ENCODE results near the gene CNBP. TPM values are rescaled to one million over a fixed set of nuclear protein-coding genes. Genes with fewer than 3 reads are reported as not detected.

Gene CNBP
- total and polyA plus RNA-seq, 9 of the 15 experiments (the other 6 are each of a cell fraction or from before 2014, with no cell fraction given), result 284 to 717 (median 412) TPM

DNA sequence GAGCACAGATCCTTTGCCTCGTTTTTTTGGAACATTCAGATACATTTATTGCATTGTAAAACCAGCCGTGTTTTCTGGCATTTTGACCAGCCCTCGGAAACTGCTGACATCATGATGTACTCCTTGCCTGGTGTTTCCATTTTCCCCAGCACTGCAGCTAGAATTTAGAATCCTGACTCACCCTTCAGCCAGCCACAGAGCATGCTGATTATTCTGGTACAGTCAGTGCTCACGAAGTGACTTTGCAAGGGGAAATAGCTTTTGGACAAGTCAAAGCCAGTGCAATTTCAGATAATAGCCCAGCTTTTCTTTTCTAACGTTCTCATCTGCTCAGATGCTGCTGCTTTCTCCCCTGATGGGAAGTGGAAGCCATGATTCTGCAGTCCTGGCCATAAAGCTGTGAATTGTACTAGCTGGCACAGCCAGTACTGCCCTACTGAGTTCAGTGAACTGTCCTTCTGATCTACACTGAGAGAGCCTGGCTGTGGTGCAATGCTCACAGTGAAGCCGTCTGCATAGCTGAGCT is 12.1 kb upstream of the CNBP start (continued):
- TF ChIP-seq MEF2A (IDR thresholded peaks at IDR 0.05; ENCODE audit: control insufficient read depth, low read depth, low read length) (no peak; the same call in 1 of the 2 replicates), TCFL5 (CRISPR knock-in tag; conservative IDR thresholded peaks at IDR 0.05) (no peak), FOSL1 (tag; conservative IDR thresholded peaks at IDR 0.05) (peak; percentile 86), ZNF217 (CRISPR knock-in tag; IDR thresholded peaks at IDR 0.05) (no peak), ILF3 (IDR thresholded peaks at IDR 0.05; ENCODE audit: borderline replicate concordance) (no peak), SMARCE1 (IDR thresholded peaks at IDR 0.05) (peak; percentile 67), JUND (IDR thresholded peaks at IDR 0.05; ENCODE audit: borderline replicate concordance, low read depth, low read length) (peak; percentile 80), JUND (tag; IDR thresholded peaks at IDR 0.05; ENCODE audit: borderline replicate concordance, low read depth, low read length) (peak; percentile 59; the same call in 2 of the 3 replicates), MECOM (CRISPR knock-in tag; IDR thresholded peaks at IDR 0.05) (no peak), SIRT6 (IDR thresholded peaks at IDR 0.05; ENCODE audit: low read depth, low read length) (no peak), CCAR2 (IDR thresholded peaks at IDR 0.05; ENCODE audit: low read depth, low read length) (no peak), WHSC1 (IDR thresholded peaks at IDR 0.05; ENCODE audit: low read length) (no peak), NFRKB (IDR thresholded peaks at IDR 0.05; ENCODE audit: low read depth) (no peak), NFE2 (IDR thresholded peaks at IDR 0.05; ENCODE audit: low read depth) (peak; percentile 87), ZNF197 (CRISPR knock-in tag; IDR thresholded peaks at IDR 0.05; ENCODE audit: low read depth) (no peak), CCNT2 (IDR thresholded peaks at IDR 0.05; ENCODE audit: borderline replicate concordance, extremely low read depth, insufficient read length, low read depth, low read length) (no peak), ZNF717 (CRISPR knock-in tag; IDR thresholded peaks at IDR 0.05) (no peak), SMAD1 (IDR thresholded peaks at IDR 0.05; ENCODE audit: low read depth, low read length, partially characterized antibody) (no peak)
- TF ChIP-seq, protein P1, sequence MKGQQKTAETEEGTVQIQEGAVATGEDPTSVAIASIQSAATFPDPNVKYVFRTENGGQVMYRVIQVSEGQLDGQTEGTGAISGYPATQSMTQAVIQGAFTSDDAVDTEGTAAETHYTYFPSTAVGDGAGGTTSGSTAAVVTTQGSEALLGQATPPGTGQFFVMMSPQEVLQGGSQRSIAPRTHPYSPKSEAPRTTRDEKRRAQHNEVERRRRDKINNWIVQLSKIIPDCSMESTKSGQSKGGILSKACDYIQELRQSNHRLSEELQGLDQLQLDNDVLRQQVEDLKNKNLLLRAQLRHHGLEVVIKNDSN (CRISPR knock-in tag; IDR thresholded peaks at IDR 0.05), result no peak
- TF ChIP-seq, protein P2, sequence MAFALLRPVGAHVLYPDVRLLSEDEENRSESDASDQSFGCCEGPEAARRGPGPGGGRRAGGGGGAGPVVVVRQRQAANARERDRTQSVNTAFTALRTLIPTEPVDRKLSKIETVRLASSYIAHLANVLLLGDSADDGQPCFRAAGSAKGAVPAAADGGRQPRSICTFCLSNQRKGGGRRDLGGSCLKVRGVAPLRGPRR (CRISPR knock-in tag; IDR thresholded peaks at IDR 0.05), result no peak
- TF ChIP-seq, protein P3, sequence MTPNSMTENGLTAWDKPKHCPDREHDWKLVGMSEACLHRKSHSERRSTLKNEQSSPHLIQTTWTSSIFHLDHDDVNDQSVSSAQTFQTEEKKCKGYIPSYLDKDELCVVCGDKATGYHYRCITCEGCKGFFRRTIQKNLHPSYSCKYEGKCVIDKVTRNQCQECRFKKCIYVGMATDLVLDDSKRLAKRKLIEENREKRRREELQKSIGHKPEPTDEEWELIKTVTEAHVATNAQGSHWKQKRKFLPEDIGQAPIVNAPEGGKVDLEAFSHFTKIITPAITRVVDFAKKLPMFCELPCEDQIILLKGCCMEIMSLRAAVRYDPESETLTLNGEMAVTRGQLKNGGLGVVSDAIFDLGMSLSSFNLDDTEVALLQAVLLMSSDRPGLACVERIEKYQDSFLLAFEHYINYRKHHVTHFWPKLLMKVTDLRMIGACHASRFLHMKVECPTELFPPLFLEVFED (CRISPR knock-in tag; conservative IDR thresholded peaks at IDR 0.05), result no peak
- TF ChIP-seq, protein P4, sequence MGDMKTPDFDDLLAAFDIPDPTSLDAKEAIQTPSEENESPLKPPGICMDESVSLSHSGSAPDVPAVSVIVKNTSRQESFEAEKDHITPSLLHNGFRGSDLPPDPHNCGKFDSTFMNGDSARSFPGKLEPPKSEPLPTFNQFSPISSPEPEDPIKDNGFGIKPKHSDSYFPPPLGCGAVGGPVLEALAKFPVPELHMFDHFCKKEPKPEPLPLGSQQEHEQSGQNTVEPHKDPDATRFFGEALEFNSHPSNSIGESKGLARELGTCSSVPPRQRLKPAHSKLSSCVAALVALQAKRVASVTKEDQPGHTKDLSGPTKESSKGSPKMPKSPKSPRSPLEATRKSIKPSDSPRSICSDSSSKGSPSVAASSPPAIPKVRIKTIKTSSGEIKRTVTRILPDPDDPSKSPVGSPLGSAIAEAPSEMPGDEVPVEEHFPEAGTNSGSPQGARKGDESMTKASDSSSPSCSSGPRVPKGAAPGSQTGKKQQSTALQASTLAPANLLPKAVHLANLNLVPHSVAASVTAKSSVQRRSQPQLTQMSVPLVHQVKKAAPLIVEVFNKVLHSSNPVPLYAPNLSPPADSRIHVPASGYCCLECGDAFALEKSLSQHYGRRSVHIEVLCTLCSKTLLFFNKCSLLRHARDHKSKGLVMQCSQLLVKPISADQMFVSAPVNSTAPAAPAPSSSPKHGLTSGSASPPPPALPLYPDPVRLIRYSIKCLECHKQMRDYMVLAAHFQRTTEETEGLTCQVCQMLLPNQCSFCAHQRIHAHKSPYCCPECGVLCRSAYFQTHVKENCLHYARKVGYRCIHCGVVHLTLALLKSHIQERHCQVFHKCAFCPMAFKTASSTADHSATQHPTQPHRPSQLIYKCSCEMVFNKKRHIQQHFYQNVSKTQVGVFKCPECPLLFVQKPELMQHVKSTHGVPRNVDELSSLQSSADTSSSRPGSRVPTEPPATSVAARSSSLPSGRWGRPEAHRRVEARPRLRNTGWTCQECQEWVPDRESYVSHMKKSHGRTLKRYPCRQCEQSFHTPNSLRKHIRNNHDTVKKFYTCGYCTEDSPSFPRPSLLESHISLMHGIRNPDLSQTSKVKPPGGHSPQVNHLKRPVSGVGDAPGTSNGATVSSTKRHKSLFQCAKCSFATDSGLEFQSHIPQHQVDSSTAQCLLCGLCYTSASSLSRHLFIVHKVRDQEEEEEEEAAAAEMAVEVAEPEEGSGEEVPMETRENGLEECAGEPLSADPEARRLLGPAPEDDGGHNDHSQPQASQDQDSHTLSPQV (IDR thresholded peaks at IDR 0.05), result no peak

All from K562 (cell line).